BLaER1 treated with 17β-estradiol and CSF1 and Interleukin-3, amounts not matched to agents 10 nM and 100 nM (cell line): ENCODE results near the gene IDH3G.
"Not testable (repeated sequence)": the region's sequence is repeated elsewhere in the genome, so short reads cannot be mapped to it uniquely, and the experiment has no call there.

Source experiments
- H3K27ac ChIP-seq, 11 experiments: shearing (Covaris generic); formaldehyde crosslinking; 2 replicates each; pipeline ENCODE4 v1.8.1; 2022
- H3K27me3 ChIP-seq, 11 experiments: shearing (Covaris generic); formaldehyde crosslinking; 2 replicates each; pipeline ENCODE4 v1.8.1; 2022
- H3K36me3 ChIP-seq, 11 experiments: shearing (Covaris generic); formaldehyde crosslinking; 2 replicates each; pipeline ENCODE4 v1.8.1; 2022
- H3K4me1 ChIP-seq, 10 experiments: shearing (Covaris generic); formaldehyde crosslinking; 2 replicates each; pipeline ENCODE4 v1.8.1; 2022
- H3K4me2 ChIP-seq, 11 experiments: shearing (Covaris generic); formaldehyde crosslinking; 2 replicates each; pipeline ENCODE4 v1.8.1; 2022
- H3K4me3 ChIP-seq, 10 experiments: shearing (Covaris generic); formaldehyde crosslinking; 2 replicates each; pipeline ENCODE4 v1.8.1; 2022
- H3K9ac ChIP-seq, 11 experiments: shearing (Covaris generic); formaldehyde crosslinking; 2 replicates each; pipeline ENCODE4 v1.8.1; 2022
- H3K9me3 ChIP-seq, 11 experiments: shearing (Covaris generic); formaldehyde crosslinking; replicated peaks in 1 of 11; 2 replicates each; pipeline ENCODE4 v1.8.1; 2022
- H4K20me1 ChIP-seq, 11 experiments: shearing (Covaris generic); formaldehyde crosslinking; 2 replicates each; pipeline ENCODE4 v1.8.1; 2022
- Cebpa-rat ChIP-seq, 11 experiments: shearing (Covaris generic); IDR thresholded peaks; 2 replicates each; pipeline ENCODE4 v1.8.1; 2022

The IDH3G gene

DNA sequence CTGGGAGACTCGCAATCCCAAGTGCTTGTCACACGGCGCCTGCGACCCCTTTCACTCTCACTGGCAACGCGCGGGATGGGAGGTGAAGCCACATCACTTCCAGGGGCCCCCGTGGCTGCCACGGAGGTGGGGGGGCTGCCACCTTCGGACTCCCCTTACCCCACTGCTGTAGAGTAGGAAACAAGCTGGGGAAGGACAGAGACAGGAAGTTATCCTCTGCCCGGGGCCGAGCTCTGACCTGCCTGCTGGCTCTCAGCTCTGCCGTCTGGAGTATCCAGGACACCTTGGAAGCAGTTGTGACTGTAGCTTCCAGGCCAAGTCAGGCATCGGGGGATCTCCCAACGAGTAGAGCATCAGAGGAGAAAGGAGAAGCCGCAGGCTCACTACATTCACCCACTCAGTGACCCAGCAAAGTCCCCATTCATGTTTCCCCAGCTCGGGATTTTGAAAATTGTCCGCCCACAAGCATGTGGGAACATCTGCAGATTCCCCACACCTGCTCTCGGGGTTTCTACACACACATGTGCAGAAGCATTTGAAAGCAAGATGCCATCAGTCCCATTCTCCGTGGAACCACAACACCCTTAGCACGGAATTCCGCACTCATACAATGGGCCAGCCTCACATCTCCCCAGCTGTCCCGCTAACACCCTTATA lies 25.3 kb upstream of the IDH3G start:
- Histone ChIP-seq H3K27ac (0 out of 22 replicates have a peak overlapping the region, but pooled peaks of 1 of the 11 experiments have one; percentile 9), H3K9ac (peak overlapping the region; percentile 26 to 63 (median 49); a peak in 17 of 22 replicates), H3K9me3 (peaks cover 0 to 27% (median 4%) of the 10 kb centered on the region in 11 experiments; a peak in 7 of 22 replicates), H3K4me3 (peak overlapping the region; percentile 32 to 62 (median 48); a peak in 19 of 20 replicates), H3K4me1 (peaks cover 30 to 67% (median 57%) of the 10 kb centered on the region in 10 experiments), H3K4me2 (peak overlapping the region; percentile 65 to 83 (median 75)), H3K36me3 (no peaks in the 10 kb centered on the region), H4K20me1 (peaks cover 0 to 12% (median 0%) of the 10 kb centered on the region in 11 experiments; a peak in 2 of 22 replicates), H3K27me3 (peaks cover 36 to 87% (median 73%) of the 10 kb centered on the region in 11 experiments)
- no peak for TF ChIP-seq Cebpa-rat (IDR thresholded peaks at IDR 0.05)

DNA sequence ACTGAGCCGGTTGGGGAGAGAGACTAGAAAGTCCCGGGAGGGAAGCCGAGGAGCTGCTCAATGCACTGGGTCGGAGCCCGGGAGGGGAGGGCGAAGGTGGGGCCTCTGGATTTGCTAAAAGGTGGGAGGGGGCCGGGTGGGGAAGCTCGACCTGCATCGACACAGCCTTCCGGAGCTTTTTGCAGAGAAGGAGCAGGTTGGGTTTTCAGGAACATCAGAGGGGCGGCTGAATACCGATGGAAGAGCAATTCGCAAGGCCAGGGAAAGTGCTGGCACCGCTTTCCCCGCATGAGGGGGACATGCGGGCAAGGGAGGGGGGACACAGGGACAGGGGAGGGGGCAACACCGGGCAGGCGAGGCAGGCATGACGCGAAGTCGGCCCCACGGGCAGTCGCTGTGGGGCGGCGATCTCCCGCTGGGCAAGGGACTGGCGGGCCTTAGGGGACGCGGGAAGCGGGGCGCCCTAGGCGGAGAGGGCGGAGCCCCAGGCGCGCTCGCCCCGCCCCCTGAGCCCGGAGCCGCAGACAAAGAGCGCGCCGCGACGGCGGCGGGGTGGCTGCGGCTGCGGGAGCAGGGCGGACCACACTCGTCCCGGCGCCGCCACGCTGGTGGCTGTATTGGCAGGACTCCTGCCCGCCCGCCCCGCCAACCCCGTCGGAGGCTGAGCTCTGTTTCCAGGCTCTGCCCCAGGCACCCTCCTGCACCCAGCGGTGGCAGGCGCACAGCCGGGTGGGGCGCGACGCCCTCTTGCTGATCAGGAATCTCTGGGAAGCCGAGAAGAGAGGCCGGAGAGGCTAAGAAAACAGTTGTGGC lies 24.6 kb upstream of the IDH3G start:
- peaks cover 0 to 9% (median 0%) of the 10 kb centered on the region in 11 experiments; a peak in 2 of 22 replicates for H4K20me1 ChIP-seq
- peaks cover 30 to 70% (median 61%) of the 10 kb centered on the region in 10 experiments for H3K4me1 ChIP-seq
- TF ChIP-seq Cebpa-rat (IDR thresholded peaks at IDR 0.05) = no peak
- H3K27ac ChIP-seq = 0 out of 22 replicates have a peak overlapping the region, but pooled peaks of 1 of the 11 experiments have one; percentile 9
- no peaks in the 10 kb centered on the region for H3K36me3 ChIP-seq
- H3K9ac ChIP-seq = peak overlapping the region; percentile 26 to 63 (median 49); a peak in 17 of 22 replicates
- H3K4me2 ChIP-seq = peak overlapping the region; percentile 65 to 83 (median 75)
- H3K9me3 ChIP-seq = peaks cover 0 to 28% (median 4%) of the 10 kb centered on the region in 11 experiments; a peak in 7 of 22 replicates
- H3K27me3 ChIP-seq = peaks cover 37 to 85% (median 70%) of the 10 kb centered on the region in 11 experiments
- H3K4me3 ChIP-seq = peak overlapping the region; percentile 32 to 62 (median 48)

DNA sequence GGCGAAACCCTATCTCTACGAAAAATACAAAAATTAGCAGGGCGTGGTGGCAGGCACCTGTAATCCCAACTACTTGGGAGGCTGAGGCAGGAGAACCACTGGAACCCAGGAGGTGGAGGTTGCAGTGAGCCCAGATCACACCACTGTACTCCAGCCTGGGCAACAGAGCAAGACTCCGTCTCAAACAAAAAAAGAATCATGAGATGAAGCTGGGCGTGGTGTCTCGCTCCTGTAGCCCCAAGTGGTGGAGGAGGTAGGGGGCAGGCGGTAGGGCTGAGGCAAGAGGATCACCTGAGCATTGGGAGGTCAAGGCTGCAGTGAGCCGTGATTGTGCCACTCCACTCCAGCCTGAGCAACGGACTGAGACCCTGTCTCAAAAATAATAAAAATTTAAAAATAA lies 23.9 kb upstream of the IDH3G start:
- H3K4me3 ChIP-seq, H3K9ac ChIP-seq, H3K27ac ChIP-seq, H4K20me1 ChIP-seq, H3K36me3 ChIP-seq: not testable (repeated sequence)
- Histone ChIP-seq H3K4me1 (peaks cover 30 to 70% (median 61%) of the 10 kb centered on the region in 10 experiments), H3K27me3 (peaks cover 39 to 86% (median 73%) of the 10 kb centered on the region in 11 experiments), H3K9me3 (peaks cover 0 to 28% (median 4%) of the 10 kb centered on the region in 11 experiments; a peak in 7 of 22 replicates), H3K4me2 (peak overlapping the region in 9 of 11 experiments; percentile 36 to 82 (median 71); a peak in 15 of 22 replicates)

DNA sequence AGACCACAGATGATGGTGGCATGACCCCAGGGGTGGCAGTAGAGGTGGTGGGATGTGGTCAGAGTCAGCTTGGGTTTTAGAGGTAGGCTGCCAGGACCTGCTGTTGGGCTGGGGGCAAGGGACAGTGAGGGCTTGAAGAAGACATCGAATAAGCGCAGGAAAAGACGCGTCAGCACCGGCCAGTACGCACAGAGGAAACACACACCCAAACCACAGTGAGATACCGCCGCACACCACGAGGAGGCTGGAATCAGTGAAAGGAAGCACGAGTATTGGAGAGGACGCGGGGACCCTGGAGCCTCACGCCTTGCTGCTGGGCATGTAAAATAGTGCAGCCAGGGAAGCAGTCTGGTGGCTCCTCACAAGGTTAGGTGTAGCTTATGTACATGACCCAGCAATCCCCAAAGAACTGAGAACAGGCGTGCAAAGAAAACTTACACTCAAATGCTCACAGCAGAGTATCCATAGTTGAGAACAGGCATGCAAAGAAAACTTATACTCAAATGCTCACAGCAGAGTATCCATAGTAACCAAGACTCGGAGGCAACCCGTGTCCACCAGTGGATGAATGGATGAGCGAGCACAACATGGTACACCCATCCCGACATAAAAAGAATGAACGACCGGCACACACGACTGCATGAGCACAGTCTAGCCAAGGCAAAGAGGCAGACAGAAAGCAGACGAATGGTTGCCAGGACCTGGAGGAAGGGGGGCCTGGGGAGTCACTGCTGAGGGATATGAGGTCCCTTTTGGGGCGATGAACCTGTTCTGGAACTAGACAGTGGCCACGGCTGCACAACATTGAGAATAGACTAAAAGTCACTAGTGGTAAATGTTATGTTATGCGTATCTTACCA lies 22.9 kb upstream of the IDH3G start:
- TF ChIP-seq Cebpa-rat (IDR thresholded peaks at IDR 0.05) = no peak
- Histone ChIP-seq H3K27ac (peak overlapping the region in 5 of 11 experiments; percentile 12 to 28 (median 19); a peak in 3 of 22 replicates), H3K9me3 (peaks cover 0 to 28% (median 4%) of the 10 kb centered on the region in 11 experiments; a peak in 7 of 22 replicates), H3K36me3 (no peaks in the 10 kb centered on the region), H3K9ac (peak overlapping the region in 2 of 11 experiments; percentile 9 to 34; a peak in 2 of 22 replicates), H3K4me3 (no peak overlapping the region), H4K20me1 (peaks cover 0 to 9% (median 0%) of the 10 kb centered on the region in 11 experiments; a peak in 3 of 22 replicates), H3K4me2 (peak overlapping the region; percentile 36 to 82 (median 70)), H3K4me1 (peaks cover 30 to 66% (median 59%) of the 10 kb centered on the region in 10 experiments), H3K27me3 (peaks cover 42 to 88% (median 74%) of the 10 kb centered on the region in 11 experiments)

DNA sequence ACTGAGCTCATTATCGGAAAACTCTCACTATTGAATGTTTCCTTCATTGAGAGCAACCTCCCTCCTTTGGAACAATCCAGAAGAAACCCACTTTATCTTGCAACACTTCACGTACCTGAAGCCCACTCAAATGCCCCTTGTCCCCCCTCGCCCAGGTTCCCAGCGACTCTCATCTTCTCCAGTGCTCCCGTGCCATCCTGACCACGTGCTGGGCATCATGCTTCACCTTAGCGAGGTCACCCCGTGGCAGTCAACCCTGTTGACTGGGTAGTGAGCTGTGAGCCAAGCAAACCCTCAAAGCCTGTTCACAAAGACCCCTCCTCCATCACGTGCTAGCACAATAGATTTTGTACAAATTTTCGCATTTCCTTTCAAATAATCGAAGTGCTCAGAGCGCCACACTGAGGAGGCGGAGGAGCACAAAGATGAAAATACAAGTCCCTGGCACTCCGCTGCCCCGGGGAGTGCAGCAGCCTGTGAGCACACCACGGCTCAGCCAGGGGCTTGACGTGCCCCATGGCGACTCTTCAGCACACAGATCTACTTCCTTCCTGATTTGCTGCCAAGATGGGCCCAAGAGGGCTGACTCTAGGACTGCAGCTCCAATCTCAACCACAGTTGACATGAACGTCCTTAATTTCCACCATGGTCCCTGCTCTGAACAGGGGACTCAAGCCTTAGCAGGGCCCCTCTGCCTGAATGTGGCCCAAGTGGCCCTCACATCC lies 20.6 kb upstream of the IDH3G start:
- H3K9me3 ChIP-seq = peaks cover 0 to 37% (median 6%) of the 10 kb centered on the region in 11 experiments; a peak in 7 of 22 replicates
- no peak overlapping the region for H3K4me3 ChIP-seq
- H3K27ac ChIP-seq = peak overlapping the region in 8 of 11 experiments; percentile 24 to 65 (median 36); a peak in 13 of 22 replicates
- no peaks in the 10 kb centered on the region for H3K36me3 ChIP-seq
- TF ChIP-seq Cebpa-rat (IDR thresholded peaks at IDR 0.05) = no peak
- H3K4me1 ChIP-seq = peaks cover 30 to 51% (median 45%) of the 10 kb centered on the region in 10 experiments
- H4K20me1 ChIP-seq = peaks cover 0 to 4% (median 0%) of the 10 kb centered on the region in 11 experiments; a peak in 4 of 22 replicates
- peak overlapping the region in 4 of 11 experiments; percentile 8 to 41 (median 16); a peak in 4 of 22 replicates for H3K9ac ChIP-seq
- H3K27me3 ChIP-seq = peaks cover 56 to 89% (median 79%) of the 10 kb centered on the region in 11 experiments
- H3K4me2 ChIP-seq = peak overlapping the region; percentile 7 to 70 (median 56)

DNA sequence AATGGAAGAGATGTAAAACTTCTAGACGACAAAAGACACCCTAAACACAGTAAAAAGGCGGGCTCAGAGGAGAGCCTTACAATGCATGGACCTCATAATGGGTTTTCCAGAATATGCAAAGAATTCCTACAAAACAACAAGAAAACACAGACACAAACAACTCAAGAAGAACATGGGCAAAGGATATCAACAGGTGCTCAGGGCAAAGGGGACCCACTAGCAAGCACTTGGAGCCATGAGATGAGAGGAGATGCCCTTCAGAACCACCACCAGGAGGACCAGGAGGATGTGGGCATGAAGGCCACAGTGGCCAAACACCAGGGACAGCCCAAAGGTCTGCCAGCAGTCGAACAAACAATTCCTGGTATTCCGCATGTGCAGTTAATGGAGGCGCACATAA lies 19.0 kb upstream of the IDH3G start:
- no peak overlapping the region for H3K4me2 ChIP-seq
- peaks cover 0 to 4% (median 0%) of the 10 kb centered on the region in 11 experiments; a peak in 4 of 22 replicates for H4K20me1 ChIP-seq
- H3K9ac ChIP-seq = no peak overlapping the region
- no peaks in the 10 kb centered on the region for H3K36me3 ChIP-seq
- H3K27me3 ChIP-seq = peaks cover 45 to 87% (median 75%) of the 10 kb centered on the region in 11 experiments
- H3K4me1 ChIP-seq = peaks cover 25 to 38% (median 35%) of the 10 kb centered on the region in 10 experiments
- no peak overlapping the region for H3K27ac ChIP-seq
- no peak overlapping the region for H3K4me3 ChIP-seq
- peaks cover 0 to 38% (median 15%) of the 10 kb centered on the region in 11 experiments; a peak in 9 of 22 replicates for H3K9me3 ChIP-seq
- TF ChIP-seq Cebpa-rat (IDR thresholded peaks at IDR 0.05) = no peak

DNA sequence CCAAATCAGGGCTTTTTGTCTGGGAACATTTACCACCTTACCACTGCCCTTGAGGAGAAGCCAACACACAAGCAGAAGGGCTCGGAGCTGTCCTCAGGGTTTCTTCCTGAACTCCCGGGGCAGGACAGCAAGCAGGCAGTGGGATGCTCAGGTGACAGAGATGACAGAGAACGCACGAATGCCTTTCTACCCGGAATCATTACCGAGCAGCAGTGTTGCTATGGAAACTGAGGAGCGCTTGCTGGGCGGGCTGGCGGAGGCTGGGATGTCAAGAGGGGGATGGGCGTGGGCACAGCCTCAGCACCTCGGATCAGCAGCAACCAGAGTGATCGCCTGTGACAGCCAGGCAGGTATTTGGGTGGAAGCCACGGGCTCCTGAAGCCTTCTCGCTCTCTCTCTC lies 18.0 kb upstream of the IDH3G start:
- Histone ChIP-seq H3K4me1 (peaks cover 20 to 28% (median 26%) of the 10 kb centered on the region in 10 experiments), H3K9me3 (peaks cover 0 to 33% (median 22%) of the 10 kb centered on the region in 11 experiments; a peak in 10 of 22 replicates), H3K27me3 (peaks cover 42 to 82% (median 67%) of the 10 kb centered on the region in 11 experiments), H3K27ac (no peak overlapping the region), H3K9ac (no peak overlapping the region), H3K4me2 (no peak overlapping the region), H4K20me1 (peaks cover 0 to 4% (median 0%) of the 10 kb centered on the region in 11 experiments; a peak in 4 of 22 replicates), H3K36me3 (no peaks in the 10 kb centered on the region), H3K4me3 (no peak overlapping the region)
- no peak for TF ChIP-seq Cebpa-rat (IDR thresholded peaks at IDR 0.05)
